HEK293 (cell line): ENCODE data around the gene DIP2C.

Experiments used
- BCL11A ChIP-seq: fragments of 450-650 bp; formaldehyde crosslinking; IDR thresholded peaks from 2 replicates; pipeline ENCODE4 v1.5.1; 2016; ENCODE audit warnings: low read depth, missing biosample characterization, missing genetic modification characterization
- KLF10 ChIP-seq: fragments of 450-650 bp; IDR thresholded peaks from 2 replicates; pipeline ENCODE4 v1.5.1; 2018; ENCODE audit warnings: missing biosample characterization, mild to moderate bottlenecking, missing genetic modification characterization
- KLF8 ChIP-seq: fragments of 450-650 bp; formaldehyde crosslinking; IDR thresholded peaks from 2 replicates; pipeline ENCODE4 v1.5.1; 2016; ENCODE audit warnings: missing biosample characterization, missing genetic modification characterization
- ZNF600 ChIP-seq: fragments of 450-650 bp; formaldehyde crosslinking; IDR thresholded peaks from 2 replicates; pipeline ENCODE4 v1.5.1; 2016; ENCODE audit warnings: missing biosample characterization, missing genetic modification characterization
- ZNF677 ChIP-seq: fragments of 450-650 bp; IDR thresholded peaks from 2 replicates; pipeline ENCODE4 v1.5.0; 2018; ENCODE audit warnings: missing biosample characterization, mild to moderate bottlenecking, missing genetic modification characterization, moderate library complexity
- ZNF776 ChIP-seq: fragments of 450-650 bp; formaldehyde crosslinking; IDR thresholded peaks from 2 replicates; pipeline ENCODE4 v1.5.0; 2017; ENCODE audit warnings: missing biosample characterization, missing genetic modification characterization, borderline replicate concordance
- TF ChIP-seq, protein P1 (sequence below): fragments of 450-650 bp; formaldehyde crosslinking; IDR thresholded peaks from 2 replicates; pipeline ENCODE4 v1.5.1; 2016; ENCODE audit warnings: missing biosample characterization, missing genetic modification characterization
- TF ChIP-seq, protein P2 (sequence below): fragments of 450-650 bp; formaldehyde crosslinking; IDR thresholded peaks from 2 replicates; pipeline ENCODE4 v1.5.1; 2016; ENCODE audit warnings: missing biosample characterization, missing genetic modification characterization

DNA sequence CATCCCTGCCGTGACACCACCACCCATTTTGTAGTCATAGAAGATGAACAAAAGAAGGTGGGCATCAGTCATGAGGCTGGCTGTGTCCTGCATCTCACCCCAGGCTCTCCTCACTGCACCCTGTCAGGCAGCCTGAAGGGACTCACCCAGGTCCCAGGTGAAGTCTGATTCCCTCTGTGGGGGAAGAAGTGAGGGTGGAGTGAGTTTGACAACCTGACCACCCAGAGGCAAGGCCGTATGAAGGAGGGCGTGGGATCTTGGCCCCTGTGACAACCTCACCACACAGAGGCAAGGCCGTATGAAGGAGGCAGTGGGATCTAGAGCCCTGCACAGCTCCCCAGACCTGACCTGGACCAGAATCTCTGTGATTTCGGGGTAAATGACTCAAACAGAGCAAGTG lies 152.5 kb downstream of the DIP2C start:
- TF ChIP-seq, protein P1, sequence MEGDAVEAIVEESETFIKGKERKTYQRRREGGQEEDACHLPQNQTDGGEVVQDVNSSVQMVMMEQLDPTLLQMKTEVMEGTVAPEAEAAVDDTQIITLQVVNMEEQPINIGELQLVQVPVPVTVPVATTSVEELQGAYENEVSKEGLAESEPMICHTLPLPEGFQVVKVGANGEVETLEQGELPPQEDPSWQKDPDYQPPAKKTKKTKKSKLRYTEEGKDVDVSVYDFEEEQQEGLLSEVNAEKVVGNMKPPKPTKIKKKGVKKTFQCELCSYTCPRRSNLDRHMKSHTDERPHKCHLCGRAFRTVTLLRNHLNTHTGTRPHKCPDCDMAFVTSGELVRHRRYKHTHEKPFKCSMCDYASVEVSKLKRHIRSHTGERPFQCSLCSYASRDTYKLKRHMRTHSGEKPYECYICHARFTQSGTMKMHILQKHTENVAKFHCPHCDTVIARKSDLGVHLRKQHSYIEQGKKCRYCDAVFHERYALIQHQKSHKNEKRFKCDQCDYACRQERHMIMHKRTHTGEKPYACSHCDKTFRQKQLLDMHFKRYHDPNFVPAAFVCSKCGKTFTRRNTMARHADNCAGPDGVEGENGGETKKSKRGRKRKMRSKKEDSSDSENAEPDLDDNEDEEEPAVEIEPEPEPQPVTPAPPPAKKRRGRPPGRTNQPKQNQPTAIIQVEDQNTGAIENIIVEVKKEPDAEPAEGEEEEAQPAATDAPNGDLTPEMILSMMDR (tag by site-specific recombination), result no peak
- TF ChIP-seq ZNF600 (tag by site-specific recombination) (no peak), ZNF677 (tag by site-specific recombination) (no peak), BCL11A (tag by site-specific recombination) (no peak), KLF10 (tag by site-specific recombination) (no peak), ZNF776 (tag by site-specific recombination) (no peak), KLF8 (tag by site-specific recombination) (no peak)
- TF ChIP-seq, protein P2, sequence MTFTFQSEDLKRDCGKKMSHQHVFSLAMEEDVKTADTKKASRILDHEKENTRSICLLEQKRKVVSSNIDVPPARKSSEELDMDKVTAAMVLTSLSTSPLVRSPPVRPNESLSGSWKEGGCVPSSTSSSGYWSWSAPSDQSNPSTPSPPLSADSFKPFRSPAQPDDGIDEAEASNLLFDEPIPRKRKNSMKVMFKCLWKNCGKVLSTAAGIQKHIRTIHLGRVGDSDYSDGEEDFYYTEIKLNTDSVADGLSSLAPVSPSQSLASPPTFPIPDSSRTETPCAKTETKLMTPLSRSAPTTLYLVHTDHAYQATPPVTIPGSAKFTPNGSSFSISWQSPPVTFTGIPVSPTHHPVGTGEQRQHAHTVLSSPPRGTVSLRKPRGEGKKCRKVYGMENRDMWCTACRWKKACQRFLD, result no peak
